ENCODE results near the gene NLRP6. TPM values are rescaled to one million over a fixed set of nuclear protein-coding genes. Genes with fewer than 3 reads are reported as not detected.

Gene NLRP6
- total RNA-seq, 3 donors from 2014 or later (not counting 1 experiment from before 2014, with no cell fraction given): 1.7 to 3.0 (median 2.3) TPM

DNA sequence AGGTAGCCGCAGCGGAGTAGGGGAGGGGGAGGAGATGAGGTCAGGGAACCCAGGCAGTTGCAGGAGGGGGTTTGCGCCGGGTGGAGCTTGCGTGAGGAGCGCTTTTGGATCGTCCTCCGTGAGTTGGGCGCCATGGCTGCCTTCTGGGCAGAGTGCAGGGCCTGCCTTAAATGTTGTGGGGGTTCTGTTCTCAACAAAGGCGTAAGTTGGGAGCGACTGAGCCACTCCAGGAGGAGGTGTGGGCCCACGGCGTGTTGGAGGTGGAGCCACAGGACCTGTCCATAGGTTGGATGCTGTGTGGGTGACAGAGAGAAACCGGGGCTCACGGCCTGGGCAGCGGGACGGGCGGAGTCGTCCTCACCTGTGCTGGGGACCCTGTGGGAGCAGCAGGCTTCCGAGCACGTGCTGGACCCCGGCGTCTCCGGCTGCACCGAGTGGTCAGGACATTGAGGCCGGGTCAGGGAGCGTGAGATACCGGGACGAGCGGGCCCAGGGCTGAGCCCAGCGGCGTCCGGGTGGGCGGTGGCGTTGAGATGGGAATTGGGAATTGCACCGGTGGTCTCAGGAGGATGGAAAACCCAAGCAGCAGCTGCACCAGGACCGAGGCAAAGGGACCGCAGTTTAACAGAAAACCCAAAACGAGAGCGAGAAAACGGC lies 9.7 kb downstream of the NLRP6 start:
- Mint-ChIP-seq H3K27me3 (ENCODE audit: low read depth in 2 of 2) (peaks cover 0 to 15% of the 10 kb centered on the region in 2 donors), H3K4me1 (peaks cover 26 to 43% of the 10 kb centered on the region in 2 donors), H3K9me3 (no peaks in the 10 kb centered on the region), H3K36me3 (no peaks in the 10 kb centered on the region), H3K4me3 (peak overlapping the region; percentile 94), H3K27ac (peak overlapping the region; percentile 75 to 91)
- intact Hi-C loops (cut with micrococcal nuclease): no loop called here
- Histone ChIP-seq H3K9me3 (ENCODE audit: control insufficient read depth, insufficient read depth, low read length) (no peaks in the 10 kb centered on the region), H3K4me1 (ENCODE audit: control insufficient read depth, insufficient read depth, low read length) (peaks cover 74% of the 10 kb centered on the region), H3K36me3 (ENCODE audit: control insufficient read depth, insufficient read depth, low read length) (peaks cover 7% of the 10 kb centered on the region), H3K27me3 (ENCODE audit: control insufficient read depth, insufficient read depth, low read length) (no peaks in the 10 kb centered on the region), H3K4me3 (ENCODE audit: low read length) (peak overlapping the region; percentile 79), H3K27ac (ENCODE audit: low read length) (peak overlapping the region; percentile 68)
- TF ChIP-seq CTCF (IDR thresholded peaks at IDR 0.05): no peak
- DNase-seq (peak; percentile 19 to 87), ATAC-seq (peak in 1 of 3 donors; percentile 2)
- WGBS (ENCODE audit: insufficient coverage): 17% methylated on average over 41 of the region's 41 CpGs

DNA sequence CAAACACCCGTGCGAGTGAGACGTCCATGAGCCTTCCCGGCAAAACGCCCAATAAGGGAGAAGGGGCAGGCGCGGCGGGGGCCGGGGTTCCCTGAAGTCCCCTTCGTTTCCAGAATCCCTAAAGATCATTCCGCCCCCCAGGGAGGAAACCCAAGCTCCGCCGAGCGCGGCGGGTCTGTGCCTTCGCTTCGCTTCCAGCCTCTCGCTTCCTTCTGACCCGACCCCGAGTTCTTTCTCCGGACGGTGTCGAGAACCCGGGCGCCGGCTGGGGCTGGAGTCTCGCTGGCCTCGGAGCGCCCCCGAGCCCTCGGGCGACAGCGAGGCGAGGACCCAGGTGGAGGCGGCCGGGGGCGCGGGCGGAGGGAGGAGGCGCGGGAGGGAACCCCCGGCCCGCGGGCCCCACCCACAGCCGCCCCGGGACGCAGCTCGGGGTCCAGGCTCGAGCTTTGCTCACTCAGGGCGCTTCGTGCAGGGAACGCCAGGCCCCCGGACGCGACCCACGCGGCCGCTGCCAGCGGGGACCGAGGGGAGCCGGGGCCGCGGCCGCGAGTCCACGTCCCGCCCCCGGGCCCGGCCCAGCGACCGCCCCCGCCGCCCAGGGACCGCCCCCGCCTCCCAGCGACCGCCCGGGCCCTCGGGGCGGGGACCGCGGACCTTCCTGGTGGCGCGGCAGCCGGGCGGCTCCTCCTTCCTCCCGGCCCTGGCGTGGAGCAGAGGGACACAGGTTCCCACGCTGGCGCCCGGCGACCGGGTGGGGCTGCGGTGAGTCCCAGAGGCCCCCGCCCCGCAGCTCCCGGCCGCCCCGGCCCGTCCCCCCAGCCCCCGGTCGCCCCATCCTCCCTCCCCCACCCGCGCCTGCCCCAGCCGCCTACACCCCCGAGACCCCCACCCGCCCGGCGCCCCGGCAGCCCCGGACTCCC lies 10.5 kb downstream of the NLRP6 start, which contains the start of gene PGGHG:
Gene PGGHG, plus strand, starts transcription at position 649 of the 920 bp plus-strand sequence. CDS start 691 bp downstream, outside the sequence.
- under 1% methylated on average over 97 of the region's 112 CpGs for WGBS (ENCODE audit: insufficient coverage)
- peak within 1 kb of the TSS; percentile 75 to 91 for H3K27ac Mint-ChIP-seq
- intact Hi-C loops (cut with micrococcal nuclease): no loop called here

GRCh38 chr11:289398-289711 lies 11.1 kb downstream of the NLRP6 start:
- H3K27me3 ChIP-seq (ENCODE audit: control insufficient read depth, insufficient read depth, low read length): no peaks in the 10 kb centered on the region
- H3K4me3 Mint-ChIP-seq: peak overlapping the region; percentile 88
- no peaks in the 10 kb centered on the region for H3K9me3 Mint-ChIP-seq
- H3K36me3 Mint-ChIP-seq: no peaks in the 10 kb centered on the region
- peaks cover 20 to 38% of the 10 kb centered on the region in 2 donors for H3K4me1 Mint-ChIP-seq
- 44% methylated on average over 7 of the region's 14 CpGs for WGBS (ENCODE audit: insufficient coverage)
- intact Hi-C loops (cut with micrococcal nuclease): no loop called here
- ATAC-seq (peak in 2 of 3 donors; percentile 28 to 36), DNase-seq (peak in 1 of 2 donors; percentile 73)
- peaks cover 0 to 8% of the 10 kb centered on the region in 2 donors for H3K27me3 Mint-ChIP-seq (ENCODE audit: low read depth in 2 of 2)
- no peaks in the 10 kb centered on the region for H3K9me3 ChIP-seq (ENCODE audit: control insufficient read depth, insufficient read depth, low read length)
- H3K4me3 ChIP-seq (ENCODE audit: low read length): peak overlapping the region; percentile 2
- no peak overlapping the region for H3K27ac ChIP-seq (ENCODE audit: low read length)
- TF ChIP-seq CTCF (IDR thresholded peaks at IDR 0.05): no peak
- peaks cover 64% of the 10 kb centered on the region for H3K4me1 ChIP-seq (ENCODE audit: control insufficient read depth, insufficient read depth, low read length)
- H3K36me3 ChIP-seq (ENCODE audit: control insufficient read depth, insufficient read depth, low read length): peaks cover 18% of the 10 kb centered on the region
- peak overlapping the region; percentile 60 to 74 for H3K27ac Mint-ChIP-seq

More for the DNA sequence above, 10.5 kb downstream of the NLRP6 start, which contains the start of gene PGGHG:
- Histone ChIP-seq H3K4me1 (ENCODE audit: control insufficient read depth, insufficient read depth, low read length) (peaks cover 70% of the 10 kb centered on the region), H3K27ac (ENCODE audit: low read length) (peak within 1 kb of the TSS; percentile 68), H3K9me3 (ENCODE audit: control insufficient read depth, insufficient read depth, low read length) (no peaks in the 10 kb centered on the region), H3K36me3 (ENCODE audit: control insufficient read depth, insufficient read depth, low read length) (peaks cover 13% of the 10 kb centered on the region), H3K27me3 (ENCODE audit: control insufficient read depth, insufficient read depth, low read length) (no peaks in the 10 kb centered on the region), H3K4me3 (ENCODE audit: low read length) (peak within 1 kb of the TSS; percentile 79)
- Mint-ChIP-seq H3K36me3 (no peaks in the 10 kb centered on the region), H3K4me1 (peaks cover 22 to 41% of the 10 kb centered on the region in 2 donors), H3K9me3 (no peaks in the 10 kb centered on the region), H3K27me3 (ENCODE audit: low read depth in 2 of 2) (peaks cover 0 to 10% of the 10 kb centered on the region in 2 donors), H3K4me3 (peak within 1 kb of the TSS; percentile 94)
- ATAC-seq (peak; percentile 79 to 88 (median 83)), DNase-seq (peak; percentile 71 to 73)
- TF ChIP-seq CTCF (IDR thresholded peaks at IDR 0.05): no peak
